Stimulated activated CD4-positive, alpha-beta T cell treated with anti-CD3 and anti-CD28 coated beads, Interleukin-4, amount 100 ng/mL, for 4 hours (primary cell): ENCODE results near the gene NAPG.
"Not testable (repeated sequence)": the region's sequence is repeated elsewhere in the genome, so short reads cannot be mapped to it uniquely, and the experiment has no call there.

Source experiments
- DNase-seq, 2 experiments: peaks; one replicate each; pipeline ENCODE4 v3.0.0-alpha.2; 2020

Gene NAPG

DNA sequence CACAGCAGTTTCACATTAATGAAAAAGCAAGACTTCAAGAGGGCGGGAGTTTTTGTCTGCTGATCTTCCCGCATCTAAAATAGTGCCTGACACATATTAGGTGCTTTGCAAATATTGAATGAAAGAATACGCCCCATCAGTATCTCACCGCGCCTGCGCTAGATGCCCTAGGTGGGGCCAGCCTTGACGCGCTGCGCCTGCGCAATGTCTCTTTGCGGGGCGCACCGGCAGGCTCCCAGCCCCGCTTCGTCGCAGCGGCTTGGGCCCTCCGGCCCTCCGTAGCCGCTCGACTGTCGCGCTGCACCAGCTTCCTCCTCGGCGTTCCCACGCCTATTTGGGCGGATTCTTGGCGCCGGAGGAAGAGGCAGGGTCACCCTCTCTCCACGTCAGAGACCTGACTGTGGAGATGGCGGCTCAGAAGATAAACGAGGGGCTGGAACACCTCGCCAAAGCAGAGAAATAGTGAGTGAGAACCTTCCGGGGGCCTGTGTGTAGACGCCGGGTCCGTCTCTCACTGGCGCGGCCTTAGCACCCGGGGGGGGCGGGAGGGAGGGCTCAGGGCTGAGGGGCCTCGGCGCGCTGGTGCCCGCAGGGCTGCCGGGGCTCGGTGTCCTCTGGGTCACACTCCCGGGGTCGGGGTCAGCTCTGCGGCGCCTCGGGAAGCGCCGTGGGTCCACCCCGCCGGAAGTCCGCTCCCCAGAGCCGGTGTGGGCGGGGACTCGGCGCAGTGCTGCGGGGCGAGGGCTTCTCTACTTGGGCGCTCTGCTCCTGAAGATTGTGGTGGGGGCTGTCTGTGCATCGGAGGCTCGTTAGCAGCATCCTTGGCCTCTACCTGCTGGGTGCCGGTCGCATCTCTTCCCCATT, at the start of gene NAPG:
Gene NAPG, plus strand, starts transcription at position 331 of the 864 bp plus-strand sequence. Its CDS starts 76 bp downstream, at position 407.
- DNase-seq, result peak; percentile 89 to 90

DNA sequence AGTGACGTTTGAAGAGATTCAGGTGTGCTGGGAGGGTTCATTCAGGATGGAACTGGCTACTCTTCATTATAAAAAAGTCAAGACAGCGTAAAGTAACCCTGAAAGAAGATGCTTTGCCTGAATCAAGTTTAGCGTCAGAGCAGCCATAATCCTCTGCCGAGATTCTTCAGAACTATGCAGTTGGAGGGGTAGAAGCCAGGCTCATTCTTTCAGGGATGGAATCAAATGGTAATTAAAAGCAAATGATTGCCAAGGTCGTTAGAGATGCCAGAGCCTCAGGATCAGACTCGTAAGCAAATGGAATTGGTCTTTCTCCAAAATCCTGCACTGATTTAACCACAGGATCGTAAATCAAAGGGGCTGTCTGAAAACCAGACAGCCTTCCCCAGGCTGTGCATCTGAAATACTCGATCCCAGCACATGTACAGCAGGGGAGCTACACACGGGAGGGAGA, 49.5 kb upstream of the NAPG start:
- no peak for DNase-seq

DNA sequence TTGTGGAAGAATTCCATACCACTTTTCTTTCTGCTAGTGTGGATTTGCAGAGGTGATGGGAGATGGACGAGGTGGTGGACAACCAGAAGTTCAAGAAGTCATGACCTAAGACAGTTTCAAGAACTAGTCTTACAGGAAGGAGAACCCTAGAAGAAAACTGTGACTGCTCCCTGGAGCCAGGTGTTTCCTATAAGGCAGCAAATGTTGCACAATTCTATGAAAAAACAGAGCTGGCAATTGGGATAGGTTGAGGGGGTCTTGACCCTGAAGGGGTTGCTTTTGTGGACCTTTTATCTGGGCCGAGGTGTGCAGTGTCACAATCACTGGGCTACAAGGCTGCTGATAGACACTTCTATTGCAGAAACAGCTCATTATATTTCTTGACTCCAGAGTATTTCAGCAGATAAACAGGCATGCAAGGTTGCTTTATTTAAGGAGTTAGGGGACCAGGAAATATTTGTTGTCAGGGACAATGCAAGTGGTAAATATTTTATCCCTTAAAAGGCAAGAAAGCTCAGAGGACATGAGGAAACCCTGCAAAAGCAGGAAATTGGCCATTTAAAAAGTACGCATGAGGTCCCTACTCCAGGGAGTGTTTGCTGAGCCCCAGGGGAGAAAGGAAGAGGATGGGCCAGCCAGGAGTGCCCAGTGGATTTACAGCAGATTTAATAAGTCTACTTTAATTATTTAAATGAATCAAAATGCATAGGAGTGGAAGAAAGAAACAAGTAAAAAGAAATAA, 48.5 kb upstream of the NAPG start:
- DNase-seq, result no peak

DNA sequence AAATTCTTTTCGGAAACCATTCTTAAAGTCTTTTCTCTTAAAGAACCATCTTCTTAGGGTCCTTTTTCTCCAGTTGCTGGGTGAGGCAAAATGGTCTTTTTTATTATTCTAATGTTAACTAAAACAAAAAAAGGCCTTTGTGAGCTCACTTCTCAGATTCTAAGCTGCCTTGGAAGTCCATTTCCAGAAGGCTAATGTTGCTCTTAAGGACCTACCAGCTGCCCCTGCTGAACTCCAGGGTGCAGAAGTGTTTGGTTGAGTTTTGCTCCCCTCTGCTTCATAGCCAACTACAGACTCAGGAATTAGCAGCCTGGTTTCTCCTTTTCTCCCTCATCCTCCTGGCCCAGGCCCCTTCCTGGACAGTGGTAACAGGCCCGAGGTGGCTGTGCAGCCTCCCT, 48.0 kb upstream of the NAPG start:
- DNase-seq, result no peak

DNA sequence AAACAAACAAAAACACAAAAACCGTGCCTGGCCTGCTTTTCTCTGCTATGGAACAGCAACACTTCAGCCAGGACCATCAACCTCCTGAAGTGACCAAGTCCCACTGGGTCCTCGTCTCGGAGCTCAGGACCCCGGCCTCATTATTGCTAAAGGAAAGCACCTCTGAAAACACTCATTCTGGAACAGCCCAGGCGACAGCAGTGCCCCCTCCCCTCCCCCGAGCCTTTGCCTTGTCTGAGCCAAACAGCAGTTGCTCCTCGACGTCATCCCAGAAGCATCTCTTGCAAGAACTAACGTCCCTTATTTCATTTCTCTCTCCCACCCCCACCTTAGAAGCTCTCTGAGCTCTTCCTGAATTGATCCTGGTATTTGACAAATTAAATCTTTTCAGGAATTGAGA, 44.0 kb upstream of the NAPG start:
- DNase-seq, result no peak

DNA sequence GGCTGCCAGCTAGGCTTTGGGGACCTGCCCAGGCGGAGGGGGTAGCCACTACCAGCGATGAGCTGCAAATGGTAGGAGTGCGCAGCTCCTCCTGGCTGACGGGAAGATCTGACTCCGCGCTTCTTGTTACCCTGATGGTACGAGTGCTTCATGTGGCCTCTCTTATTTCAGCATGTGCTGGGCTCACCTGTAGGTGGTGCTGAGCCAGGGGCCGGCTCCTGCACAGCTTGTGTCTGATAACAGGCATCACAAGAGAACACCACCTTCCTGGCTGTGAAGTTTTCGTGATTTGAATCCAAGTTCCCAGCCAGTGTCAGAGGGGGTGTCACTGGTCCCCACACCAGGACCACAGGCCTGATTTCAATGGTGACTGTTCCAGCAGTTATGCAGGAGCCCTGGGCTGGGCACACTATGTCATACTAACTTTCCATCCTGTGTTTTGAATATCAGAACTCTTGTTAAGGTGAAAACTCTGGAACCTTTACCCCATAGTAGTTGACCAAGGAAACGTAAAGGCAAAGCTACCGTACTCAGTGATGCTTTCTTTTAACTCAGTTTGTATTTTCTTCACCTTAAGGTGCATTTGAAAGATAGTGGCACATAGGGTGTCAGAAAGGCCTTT, 43.4 kb upstream of the NAPG start:
- DNase-seq, result no peak

DNA sequence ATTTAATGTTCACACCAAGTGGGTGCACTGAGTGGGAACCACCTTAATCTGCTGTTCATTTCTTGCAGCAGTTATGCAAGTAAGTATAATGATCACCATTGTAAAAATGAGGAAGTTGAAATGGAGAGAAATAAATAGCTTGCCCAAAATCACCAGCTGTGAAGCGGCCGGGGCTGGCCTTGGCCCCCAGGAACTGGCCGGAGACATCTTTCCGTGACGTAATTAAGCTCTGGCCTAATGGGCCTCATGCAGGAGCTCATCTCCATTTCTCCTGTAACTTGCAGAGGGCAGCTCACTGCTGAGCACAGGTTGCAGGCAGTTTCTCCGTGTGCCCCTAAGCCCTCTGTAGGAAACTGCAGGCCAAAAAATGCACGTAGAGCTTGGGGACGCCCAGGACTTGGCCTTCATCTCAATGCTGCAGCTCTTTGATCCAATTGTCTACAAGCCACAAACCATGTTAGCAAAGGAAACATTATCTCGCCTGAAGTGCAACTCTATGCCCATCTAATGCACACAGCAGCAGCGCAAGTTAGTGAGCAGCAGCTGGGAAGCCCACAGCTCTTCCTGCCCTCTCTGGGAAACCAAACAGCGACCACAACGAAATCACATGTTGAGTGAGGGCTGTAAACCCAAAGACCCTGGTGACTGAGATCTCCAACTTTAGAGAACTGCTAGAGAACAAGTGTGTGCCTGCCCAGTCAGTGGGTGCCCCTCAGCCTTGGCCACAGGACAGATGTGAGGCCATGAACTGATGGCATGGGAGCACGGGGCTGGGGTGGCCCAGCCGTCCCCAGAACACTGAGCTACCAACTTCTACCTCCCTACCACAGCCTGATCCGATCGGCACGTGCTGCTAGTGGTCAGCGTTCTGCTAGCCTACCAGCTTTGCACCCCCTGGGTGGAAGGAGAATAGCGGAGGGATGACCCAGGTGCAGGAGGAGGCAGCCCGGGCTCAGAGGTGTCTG, 42.6 kb upstream of the NAPG start:
- DNase-seq, result no peak

DNA sequence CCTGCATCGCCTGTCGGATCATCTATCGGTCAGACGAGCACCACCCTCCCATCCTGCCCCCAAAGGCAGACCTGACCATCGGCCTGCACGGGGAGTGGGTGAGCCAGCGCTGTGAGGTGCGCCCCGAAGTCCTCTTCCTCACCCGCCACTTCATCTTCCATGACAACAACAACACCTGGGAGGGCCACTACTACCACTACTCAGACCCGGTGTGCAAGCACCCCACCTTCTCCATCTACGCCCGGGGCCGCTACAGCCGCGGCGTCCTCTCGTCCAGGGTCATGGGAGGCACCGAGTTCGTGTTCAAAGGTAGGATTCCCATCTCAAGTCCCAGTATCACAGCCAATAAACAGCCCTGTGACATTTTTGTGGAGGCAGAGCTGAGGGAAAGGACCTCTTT, 40.4 kb upstream of the NAPG start:
- no peak for DNase-seq

DNA sequence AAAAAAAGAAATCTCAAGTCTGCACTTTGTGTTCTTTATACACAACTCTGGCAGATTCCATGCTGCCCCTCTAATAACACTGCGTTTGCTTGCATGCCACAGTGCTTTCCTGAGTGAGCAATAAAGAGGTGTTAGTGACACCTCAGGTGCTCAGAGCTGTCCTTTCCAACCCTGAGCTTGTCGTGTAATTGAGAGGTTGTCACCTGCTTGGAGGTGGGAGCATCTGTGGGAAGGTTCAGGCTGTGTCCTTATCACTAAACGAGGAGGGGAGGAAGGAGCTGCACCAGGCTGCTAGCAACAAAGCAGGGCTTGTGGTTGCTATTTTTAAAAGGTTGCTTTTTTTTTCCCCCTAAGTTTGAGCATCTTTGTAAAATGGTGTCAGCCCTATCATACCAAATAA, 39.5 kb upstream of the NAPG start:
- no peak for DNase-seq

DNA sequence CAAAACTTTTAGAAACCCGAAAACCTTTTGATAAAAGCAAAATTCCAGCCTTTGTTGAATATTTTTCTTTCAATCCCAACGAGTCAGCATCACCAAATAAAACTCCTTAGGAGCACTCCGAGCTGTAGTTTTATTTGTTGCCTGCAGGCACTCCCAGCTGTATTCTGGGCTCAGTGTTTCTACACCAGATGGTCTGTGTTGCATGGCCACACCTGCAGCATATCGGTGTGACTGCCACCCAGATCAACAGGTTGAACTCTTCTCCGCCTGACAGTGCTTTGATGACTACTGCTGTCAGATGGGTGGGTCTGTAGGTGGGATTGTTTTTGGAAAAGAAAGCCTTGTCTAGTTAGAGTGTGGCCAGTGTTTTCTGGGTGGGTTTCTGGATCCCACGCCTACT, 38.7 kb upstream of the NAPG start:
- no peak for DNase-seq

DNA sequence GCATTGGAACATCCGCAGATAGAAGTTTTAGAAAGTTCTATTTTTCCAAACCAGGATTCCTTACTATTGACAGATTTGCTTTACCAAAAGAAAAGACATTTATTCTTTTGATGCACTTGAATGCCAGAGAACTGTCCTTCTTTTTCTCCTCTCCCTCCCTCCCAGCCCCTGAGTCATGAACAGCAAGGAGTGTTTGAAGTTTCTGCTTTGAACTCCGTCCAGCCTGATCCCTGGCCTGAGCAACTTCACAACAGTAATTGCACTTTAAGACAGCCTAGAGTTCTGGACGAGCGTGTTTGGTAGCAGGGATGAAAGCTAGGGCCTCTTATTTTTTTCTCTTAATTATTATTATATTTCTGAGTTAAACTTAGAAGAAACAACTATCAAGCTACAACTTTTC, 37.8 kb upstream of the NAPG start:
- no peak for DNase-seq

DNA sequence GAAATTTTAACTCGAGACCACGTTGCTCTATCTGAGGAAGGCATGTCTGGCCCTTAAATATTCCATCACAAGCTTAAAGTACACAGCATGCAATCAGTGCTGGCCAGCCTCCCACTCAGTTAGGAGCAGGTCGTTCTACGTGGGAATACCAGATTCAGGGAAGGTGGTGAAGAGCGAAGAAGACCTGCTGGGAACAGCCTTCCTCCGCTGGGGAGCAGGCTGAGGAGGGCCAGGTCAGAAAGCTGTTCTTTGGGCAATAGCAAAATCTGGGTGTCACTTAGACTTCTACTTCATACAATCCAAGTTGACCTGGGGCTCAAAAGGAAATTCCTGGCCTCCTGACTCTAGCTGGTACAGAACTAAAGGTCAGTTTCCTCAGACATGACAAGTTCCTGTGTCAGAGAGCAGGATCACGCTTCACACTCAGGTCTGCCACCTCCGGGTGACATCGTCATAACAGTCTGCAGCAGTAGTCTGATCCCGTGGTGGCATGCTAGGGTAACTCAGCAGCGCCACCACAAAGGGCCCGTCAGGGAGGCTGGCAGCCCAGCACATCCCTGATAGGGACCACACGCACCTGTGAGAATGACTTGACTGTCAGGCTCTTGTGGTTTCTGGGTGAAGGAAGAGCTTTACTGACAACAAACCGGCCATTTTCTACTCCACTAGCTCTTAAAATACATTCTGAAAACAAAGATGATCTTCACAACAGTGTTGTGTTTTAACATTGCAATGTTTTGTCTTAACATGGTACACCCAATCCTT, 35.2 kb upstream of the NAPG start:
- peak; percentile 44 to 53 for DNase-seq

DNA sequence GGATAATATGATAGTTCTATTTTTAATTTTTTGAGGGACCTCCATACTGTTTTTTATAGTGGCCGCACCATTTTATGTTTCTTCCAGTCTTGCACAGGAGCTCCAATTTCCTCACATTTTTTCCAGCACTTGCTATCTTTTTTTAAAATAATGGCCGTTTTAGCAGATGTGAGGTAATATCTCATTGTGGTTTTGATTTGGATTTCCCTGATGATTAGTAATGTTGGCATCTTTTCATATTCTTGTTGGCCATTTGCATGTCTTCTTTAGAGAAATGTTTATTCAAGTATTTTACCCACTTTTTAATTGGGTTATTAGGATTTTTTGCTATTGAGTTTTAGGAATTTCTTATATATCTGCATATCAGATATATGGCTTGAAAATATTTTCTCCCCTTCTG, 29.9 kb upstream of the NAPG start:
- DNase-seq, result no peak

DNA sequence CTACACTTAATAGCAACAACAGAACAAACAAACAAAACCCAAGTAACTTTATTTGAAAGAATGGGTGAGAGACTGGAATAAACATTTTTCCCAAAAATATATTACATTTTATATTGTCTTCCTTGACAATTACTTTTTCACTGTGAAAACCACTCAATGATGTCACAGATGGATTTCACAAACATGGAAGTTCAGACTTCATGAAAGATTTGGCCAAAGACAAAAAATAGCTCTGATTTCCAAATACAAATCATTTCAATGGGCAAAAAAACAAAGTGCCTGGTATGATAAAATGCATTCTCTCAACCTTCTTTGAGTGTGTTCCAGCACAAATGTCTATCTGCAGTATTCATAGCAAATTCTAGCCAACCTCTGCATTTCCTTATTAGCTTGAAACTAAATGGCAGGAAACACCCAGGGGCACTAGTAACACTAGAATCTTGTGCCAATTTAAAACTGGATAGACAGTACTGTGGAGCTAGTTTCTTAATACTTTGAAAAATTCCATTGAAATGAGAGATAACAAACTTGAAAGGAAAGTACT, 28.5 kb upstream of the NAPG start:
- no peak for DNase-seq

DNA sequence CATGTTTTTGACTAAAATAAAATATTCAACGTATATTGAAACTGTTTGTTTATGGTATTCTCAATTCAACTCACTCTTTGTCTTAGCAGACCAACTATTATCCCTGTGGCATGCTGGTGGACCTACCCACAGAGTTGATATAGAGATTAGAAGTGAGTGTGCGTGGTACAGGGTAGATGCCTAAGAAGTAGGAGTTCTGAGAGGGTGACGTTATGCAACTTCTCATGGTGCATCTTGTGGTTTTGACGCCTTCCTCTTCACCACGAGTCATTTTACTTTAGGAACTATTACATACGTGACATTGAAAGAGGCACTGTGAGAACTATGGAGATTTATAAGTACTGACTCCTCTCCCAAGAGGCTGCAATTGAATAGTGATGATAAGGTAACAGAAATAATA, 26.6 kb upstream of the NAPG start:
- DNase-seq, result no peak

DNA sequence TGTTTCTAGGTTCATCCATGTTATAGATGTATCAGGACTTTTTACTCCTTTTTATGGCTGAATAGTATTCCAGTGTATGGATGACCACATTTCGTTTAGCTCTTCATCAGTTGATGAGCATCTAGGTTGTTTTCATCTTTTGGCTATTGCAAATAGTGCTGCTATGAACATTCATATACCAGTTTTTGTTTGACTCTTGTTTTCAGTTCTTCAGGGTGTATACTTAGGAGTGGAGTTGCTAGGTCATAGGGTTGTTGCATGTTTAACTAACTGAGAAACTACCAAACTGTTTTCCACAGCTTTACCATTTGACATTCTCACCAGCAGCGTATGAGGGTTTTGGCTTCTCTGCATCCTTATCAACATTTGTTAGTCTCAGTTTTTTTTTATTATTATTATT, 25.8 kb upstream of the NAPG start:
- no peak for DNase-seq

DNA sequence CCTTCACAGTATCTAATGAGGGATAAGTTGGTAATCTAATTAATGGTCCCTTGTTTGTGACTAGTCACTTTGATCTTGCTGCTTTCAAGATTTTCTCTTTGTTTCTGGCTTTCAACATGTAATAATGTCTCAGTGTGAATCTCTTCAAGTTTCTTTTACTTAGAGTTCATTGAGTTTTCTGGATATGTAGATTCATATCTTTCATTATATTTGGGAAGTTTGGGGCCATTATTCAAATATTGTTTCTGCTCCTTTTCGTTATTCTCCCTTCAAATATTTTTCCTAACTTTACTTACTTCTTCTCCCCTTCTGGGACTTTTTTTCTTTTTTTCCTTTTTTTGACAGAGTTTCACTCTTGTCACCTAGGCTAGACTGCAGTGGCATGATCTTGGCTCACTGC, 21.1 kb upstream of the NAPG start:
- DNase-seq, result no peak

DNA sequence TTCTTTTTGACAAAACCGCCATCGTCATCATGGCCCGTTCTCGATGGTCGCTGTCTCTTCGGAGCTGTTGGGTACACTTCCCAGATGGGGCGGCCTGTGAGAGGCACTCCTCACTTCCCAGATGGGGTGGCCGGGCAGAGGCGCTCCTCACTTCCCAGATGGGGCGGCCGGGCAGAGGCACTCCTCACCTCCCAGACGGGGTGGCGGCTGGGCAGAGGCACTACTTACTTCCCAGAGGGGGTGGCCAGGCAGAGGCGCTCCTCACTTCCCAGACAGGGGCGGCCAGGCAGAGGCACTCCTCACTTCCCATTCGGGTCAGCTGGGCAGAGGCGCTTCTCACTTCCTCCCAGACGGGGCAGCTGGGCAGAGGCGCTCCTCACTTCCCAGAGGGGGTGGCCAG, 19.9 kb upstream of the NAPG start:
- DNase-seq, result not testable (repeated sequence)

DNA sequence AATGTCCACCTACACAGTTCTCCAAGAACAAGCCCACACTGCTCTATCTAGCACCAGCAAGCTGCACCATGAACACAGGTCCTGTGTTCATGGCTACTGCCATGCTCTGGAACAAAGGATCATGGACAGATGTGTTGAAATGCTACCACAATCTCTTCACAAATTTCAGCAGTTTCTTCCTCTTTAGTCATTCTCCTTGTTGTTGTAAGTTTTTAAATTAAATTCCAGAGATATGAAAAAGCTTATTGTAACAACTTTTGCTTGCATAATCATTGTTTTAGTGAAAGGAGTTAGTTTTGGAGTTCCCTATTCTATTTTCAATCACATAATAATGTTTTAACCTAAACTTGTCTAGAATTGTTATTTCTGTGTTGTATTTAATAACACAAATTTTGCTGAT, 17.2 kb upstream of the NAPG start:
- no peak for DNase-seq

DNA sequence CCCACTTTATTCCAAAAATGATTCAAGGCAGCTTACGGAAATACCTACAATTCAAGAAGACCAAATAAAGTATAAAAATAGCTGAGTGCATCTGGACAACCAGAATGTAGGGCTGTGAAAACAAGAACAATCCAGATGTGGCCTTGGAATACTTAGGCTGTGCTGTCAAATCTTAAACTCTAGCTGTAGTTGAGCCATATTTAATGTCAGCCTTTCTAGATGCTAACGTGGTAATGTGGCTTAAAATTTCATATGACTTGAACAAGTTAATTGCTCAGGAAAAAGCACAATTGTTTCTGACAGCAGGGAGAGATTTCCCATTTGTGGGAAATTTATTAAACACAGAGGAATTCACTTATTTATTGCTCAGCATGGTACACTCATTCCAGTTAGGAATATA, 14.6 kb upstream of the NAPG start:
- no peak for DNase-seq

DNA sequence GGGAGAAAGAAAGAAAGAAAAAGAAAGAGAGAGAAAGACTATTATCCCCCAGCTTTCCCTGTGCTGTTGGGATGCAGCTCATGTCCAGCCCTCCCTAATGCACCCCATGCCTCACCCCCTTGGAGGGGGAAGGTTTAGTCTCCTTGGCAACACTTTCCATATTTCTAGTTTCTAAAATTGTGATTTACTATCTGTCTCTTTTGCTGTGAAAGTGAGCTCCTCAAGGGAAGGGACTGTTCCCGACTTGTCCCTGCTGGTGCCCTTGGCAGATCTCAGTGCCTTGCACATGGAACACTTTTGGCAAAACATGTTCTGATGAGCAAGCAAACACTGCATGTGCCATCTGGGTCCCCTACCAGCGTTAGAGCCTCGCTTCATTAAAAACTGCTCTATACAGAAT, 11.7 kb upstream of the NAPG start:
- no peak for DNase-seq

DNA sequence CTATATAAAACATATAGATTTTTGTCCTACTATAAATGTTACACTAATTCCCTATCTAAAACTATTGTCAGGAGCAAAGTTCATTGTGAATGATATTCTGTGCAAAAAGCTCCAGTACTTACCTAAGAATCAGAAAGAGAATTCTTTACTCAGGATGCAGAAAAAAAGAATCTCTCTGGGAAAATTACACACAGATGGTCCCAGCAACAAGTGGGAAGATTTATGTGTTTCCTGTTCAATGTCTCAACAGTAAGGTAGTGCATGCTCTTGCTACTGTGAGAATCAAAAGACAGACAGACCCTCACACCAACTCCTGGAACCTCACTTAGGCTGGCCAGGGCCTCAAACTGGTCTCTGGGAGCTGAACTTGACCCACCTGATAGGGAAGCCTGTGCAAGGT, 11.2 kb upstream of the NAPG start:
- DNase-seq, result no peak
